Measurements from ENCODE around the gene PIGU. TPM values are rescaled to one million over a fixed set of nuclear protein-coding genes. Genes with fewer than 3 reads are reported as not detected.

The PIGU gene
- total RNA-seq, 1 experiment from 2014 or later: 25.0 TPM

GRCh38 chr20:34706302-34706875 is 29.5 kb upstream of the PIGU start:
- peaks cover 48% of the 10 kb centered on the region for H3F3A ChIP-seq (ENCODE audit: insufficient read depth, low read depth)
- BruUV-seq (replicated peaks): no TSS peak
- H3K27me3 ChIP-seq (ENCODE audit: insufficient read depth, low read depth): no peaks in the 10 kb centered on the region
- H3K9me3 ChIP-seq (ENCODE audit: insufficient read depth, low read depth): no peaks in the 10 kb centered on the region
- no peak overlapping the region for H3K4me2 ChIP-seq
- intact Hi-C loops (cut with micrococcal nuclease; ENCODE audit: unreplicated experiment): loop anchor here (5.0 kb wide), 1 partner anchor 514 kb away; no protein-coding TSS in a partner anchor
- H3K36me3 ChIP-seq (ENCODE audit: low read depth): no peaks in the 10 kb centered on the region
- no peak for TF ChIP-seq EZH2 (IDR thresholded peaks at IDR 0.05; ENCODE audit: low read depth)
- TF ChIP-seq CTCF (conservative IDR thresholded peaks at IDR 0.05): no peak
- H3K4me1 ChIP-seq (replicated peaks; ENCODE audit: insufficient read depth): peaks cover 34% of the 10 kb centered on the region
- H3K9me2 ChIP-seq (ENCODE audit: insufficient read depth): no peaks in the 10 kb centered on the region
- no peak overlapping the region for H2AFZ ChIP-seq
- H3K79me2 ChIP-seq (ENCODE audit: low read depth): no peaks in the 10 kb centered on the region
- ChIA-PET CTCF (no interaction called here), POLR2A (ENCODE audit: unreplicated experiment) (interaction anchor here (0.6 kb wide), 2 partner anchors 59 to 404 kb away, joined by 4 to 5 read pairs; no protein-coding TSS in a partner anchor)
- H3K27ac ChIP-seq: no peak overlapping the region
- H4K20me1 ChIP-seq (ENCODE audit: insufficient read depth): no peaks in the 10 kb centered on the region; the same call in 1 of the 2 replicates
- no peak for DNase-seq
- H3K4me3 ChIP-seq: no peak overlapping the region

- no TSS peak for BruUV-seq (replicated peaks)
- peak; percentile 44; the same call in 1 of the 2 replicates for TF ChIP-seq CTCF (conservative IDR thresholded peaks at IDR 0.05)
- no peak for TF ChIP-seq EZH2 (IDR thresholded peaks at IDR 0.05; ENCODE audit: low read depth)
- CTCF ChIA-PET: no interaction called here
- no peaks in the 10 kb centered on the region for H3K36me3 ChIP-seq (ENCODE audit: low read depth)
- POLR2A ChIA-PET (ENCODE audit: unreplicated experiment): interaction anchor here (0.6 kb wide), 4 partner anchors 59 to 405 kb away, joined by 4 to 5 read pairs (median 4); no protein-coding TSS in a partner anchor
- H3K4me2 ChIP-seq: peak overlapping the region; percentile 99
- peak; percentile 75 to 76 for DNase-seq
- H3K79me2 ChIP-seq (ENCODE audit: low read depth): no peaks in the 10 kb centered on the region
- no peaks in the 10 kb centered on the region for H3K9me3 ChIP-seq (ENCODE audit: insufficient read depth, low read depth)
- no peak overlapping the region for H3K4me3 ChIP-seq
- H3K4me1 ChIP-seq (replicated peaks; ENCODE audit: insufficient read depth): peaks cover 34% of the 10 kb centered on the region
- no peaks in the 10 kb centered on the region for H3K27me3 ChIP-seq (ENCODE audit: insufficient read depth, low read depth)
- no peaks in the 10 kb centered on the region for H3K9me2 ChIP-seq (ENCODE audit: insufficient read depth)
- no peaks in the 10 kb centered on the region; the same call in 1 of the 2 replicates for H4K20me1 ChIP-seq (ENCODE audit: insufficient read depth)
- H2AFZ ChIP-seq: no peak overlapping the region
- peak overlapping the region; percentile 16 for H3K27ac ChIP-seq
- peaks cover 43% of the 10 kb centered on the region for H3F3A ChIP-seq (ENCODE audit: insufficient read depth, low read depth)
- intact Hi-C loops (cut with micrococcal nuclease; ENCODE audit: unreplicated experiment): loop anchor here (1.0 to 5.0 kb wide), 4 partner anchors 126 to 513 kb away; partner anchors contain the start of gene AHCY
These were observed 28.8 kb upstream of the PIGU start for GRCh38 chr20:34705397-34706301.

GRCh38 chr20:34705008-34705396 is 28.1 kb upstream of the PIGU start:
- H3K27me3 ChIP-seq (ENCODE audit: insufficient read depth, low read depth): no peaks in the 10 kb centered on the region
- POLR2A ChIA-PET (ENCODE audit: unreplicated experiment): no interaction called here
- no peaks in the 10 kb centered on the region for H3K36me3 ChIP-seq (ENCODE audit: low read depth)
- peak overlapping the region; percentile 64; the same call in 1 of the 2 replicates for H3K4me3 ChIP-seq
- CTCF ChIA-PET: no interaction called here
- intact Hi-C loops (cut with micrococcal nuclease; ENCODE audit: unreplicated experiment): loop anchor here (1.0 to 5.0 kb wide), 4 partner anchors 126 to 513 kb away; partner anchors contain the start of gene AHCY
- H3K79me2 ChIP-seq (ENCODE audit: low read depth): no peaks in the 10 kb centered on the region
- no peaks in the 10 kb centered on the region; the same call in 1 of the 2 replicates for H4K20me1 ChIP-seq (ENCODE audit: insufficient read depth)
- H3K9me3 ChIP-seq (ENCODE audit: insufficient read depth, low read depth): no peaks in the 10 kb centered on the region
- peak overlapping the region; percentile 16; the same call in 1 of the 2 replicates for H3K27ac ChIP-seq
- H2AFZ ChIP-seq: peak overlapping the region; percentile 94; the same call in 1 of the 2 replicates
- H3K4me1 ChIP-seq (replicated peaks; ENCODE audit: insufficient read depth): peaks cover 34% of the 10 kb centered on the region
- DNase-seq: no peak
- H3F3A ChIP-seq (ENCODE audit: insufficient read depth, low read depth): peaks cover 39% of the 10 kb centered on the region
- H3K9me2 ChIP-seq (ENCODE audit: insufficient read depth): no peaks in the 10 kb centered on the region
- TF ChIP-seq CTCF (conservative IDR thresholded peaks at IDR 0.05): no peak
- no peak for TF ChIP-seq EZH2 (IDR thresholded peaks at IDR 0.05; ENCODE audit: low read depth)
- TSS peak; percentile 69 for BruUV-seq (replicated peaks)
- H3K4me2 ChIP-seq: peak overlapping the region; percentile 99
